ENCODE data around the gene SFR1.

The SFR1 gene

GRCh38 chr10:104121485-104122224, at the start of gene SFR1:
TSS of gene SFR1 (plus strand) at chr10:104122171. CDS start at chr10:104122184, 13 bp downstream.
- DNase-seq (ENCODE audit: low read depth in 2 of 2) = peak; percentile 96 to 97

DNA sequence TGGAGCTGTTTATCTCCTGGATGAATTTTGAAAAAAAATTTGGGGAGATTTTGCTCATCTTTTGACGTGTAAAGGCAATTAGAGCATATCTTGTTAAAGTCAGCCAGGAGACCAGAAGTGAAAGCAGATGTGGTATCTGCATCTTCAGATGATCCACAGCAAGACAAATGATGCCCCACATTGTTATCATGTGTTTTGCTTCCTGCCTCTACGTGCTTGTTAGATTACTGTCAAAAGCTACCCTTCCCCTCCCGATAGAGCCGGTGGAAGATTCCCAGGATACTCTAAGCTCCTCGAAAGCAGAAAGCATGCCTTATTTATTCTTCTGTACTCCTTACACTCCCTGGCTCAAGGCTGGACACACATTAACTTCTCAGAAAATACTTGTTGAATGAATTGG, 49.2 kb upstream of the SFR1 start:
- no peak for DNase-seq (ENCODE audit: low read depth in 2 of 2)

DNA sequence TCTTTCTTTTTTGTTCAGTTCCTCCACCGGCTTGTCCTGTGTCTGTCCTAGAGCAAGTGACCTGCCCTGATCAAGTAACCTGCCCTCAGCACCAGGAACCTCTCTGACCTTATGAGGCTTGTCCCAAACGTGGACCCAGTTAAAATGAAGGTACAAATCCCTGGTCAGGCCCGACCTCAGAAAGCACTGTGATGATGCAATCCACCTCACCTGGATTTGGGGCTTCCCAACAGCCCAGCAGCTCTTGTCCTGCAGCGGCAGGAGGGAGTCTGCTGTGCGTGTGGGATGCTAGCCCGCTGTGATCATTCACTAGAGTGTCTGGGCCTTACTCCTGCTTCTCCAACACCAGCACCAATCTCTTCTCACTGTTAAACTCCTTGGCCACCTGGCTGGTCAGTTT, 47.5 kb upstream of the SFR1 start:
- DNase-seq (ENCODE audit: low read depth in 2 of 2) = no peak

DNA sequence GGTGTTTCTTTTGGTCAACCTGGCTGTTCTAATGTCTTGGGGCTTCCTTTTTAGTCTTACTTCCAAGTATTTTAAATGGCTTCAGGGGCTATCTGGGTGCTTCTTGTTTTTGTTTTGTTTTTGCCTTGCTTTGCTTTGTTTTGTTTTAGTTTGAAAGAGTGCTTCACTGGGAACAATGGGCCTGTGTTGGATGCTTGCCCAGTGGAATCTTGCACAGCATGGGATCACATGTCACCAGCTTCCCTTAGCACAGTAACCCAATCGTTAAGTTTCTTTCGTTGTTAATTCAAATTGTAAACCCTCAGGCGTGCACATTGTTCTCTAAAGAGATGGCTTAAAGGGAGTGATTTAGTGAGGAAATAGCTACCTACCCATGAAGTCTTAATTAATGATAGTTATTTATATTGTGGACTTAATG, 45.2 kb upstream of the SFR1 start:
- DNase-seq (ENCODE audit: low read depth in 2 of 2) = no peak

DNA sequence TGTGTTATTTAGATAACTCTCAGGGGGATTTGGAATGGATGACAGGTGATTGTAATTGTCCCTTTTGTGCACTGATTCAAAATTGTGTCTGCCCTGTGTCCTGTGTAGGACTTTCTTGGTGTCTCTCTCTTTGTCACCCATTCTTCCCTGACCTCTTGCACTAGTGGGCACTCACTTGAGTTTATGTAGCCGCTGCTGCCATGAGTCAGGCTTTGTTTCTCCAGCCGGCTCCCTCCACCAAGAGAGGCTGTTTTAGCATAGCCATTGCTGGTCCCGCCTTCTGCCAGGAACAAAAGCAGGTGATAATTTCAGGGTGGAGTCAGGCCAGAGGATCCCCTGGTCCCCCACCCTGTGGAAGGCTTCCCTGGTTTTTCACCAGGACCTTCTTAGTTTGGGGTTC, 44.7 kb upstream of the SFR1 start:
- no peak for DNase-seq (ENCODE audit: low read depth in 2 of 2)

- no peak for DNase-seq (ENCODE audit: low read depth in 2 of 2)
These were observed 44.3 kb upstream of the SFR1 start for GRCh38 chr10:104077663-104078151.

DNA sequence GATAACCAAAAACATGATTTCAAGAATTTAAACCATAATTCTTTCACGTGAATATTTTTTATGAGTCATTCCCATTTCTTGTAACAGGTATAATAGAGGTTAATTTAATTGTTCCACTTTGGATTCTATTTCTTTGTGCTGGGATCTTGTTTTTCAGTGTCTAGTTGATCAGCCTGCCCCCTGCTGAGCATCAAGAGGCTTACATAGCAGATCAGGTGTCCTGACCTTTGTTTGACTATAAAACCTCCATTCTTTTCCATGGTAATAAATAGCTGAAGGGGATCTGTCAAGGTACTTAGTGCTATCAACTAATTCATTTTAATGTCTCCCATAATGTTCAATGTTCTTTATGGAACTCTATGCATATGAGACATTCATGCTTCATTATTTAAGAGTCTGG, 41.2 kb upstream of the SFR1 start:
- DNase-seq (ENCODE audit: low read depth in 2 of 2) = no peak

- DNase-seq (ENCODE audit: low read depth in 2 of 2) = no peak
These were observed 40.0 kb upstream of the SFR1 start for GRCh38 chr10:104081998-104082397.

DNA sequence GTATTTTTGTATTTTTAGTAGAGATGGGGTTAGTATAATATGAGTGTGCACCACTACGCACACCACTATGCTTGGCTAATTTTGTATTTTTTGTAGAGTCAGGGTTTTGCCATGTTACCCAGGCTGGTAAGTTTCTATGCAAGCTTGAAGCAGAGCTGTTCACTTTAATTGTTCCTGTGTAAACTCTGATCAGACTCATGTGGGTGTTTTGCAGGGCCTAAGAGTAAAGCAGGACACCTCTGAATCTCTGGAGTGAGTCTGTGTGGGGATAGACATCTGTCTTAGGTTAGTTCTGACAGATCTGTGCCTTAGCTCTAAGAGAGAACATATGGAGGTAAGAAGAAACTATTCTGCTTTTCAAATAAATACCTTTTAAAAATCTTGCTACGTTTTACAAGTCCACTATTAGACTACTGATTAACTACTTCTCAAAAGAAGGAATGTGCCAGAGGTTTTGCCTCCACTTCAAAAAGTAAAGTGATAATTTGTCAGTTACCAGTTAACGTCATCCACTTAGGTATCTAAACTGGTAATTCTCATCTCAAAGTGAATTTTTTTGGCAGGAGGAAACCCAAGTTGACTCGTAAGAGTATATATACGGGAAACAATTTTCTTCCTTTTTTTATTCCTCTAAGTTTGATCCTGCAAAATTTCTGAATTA, 37.4 kb upstream of the SFR1 start:
- no peak for DNase-seq (ENCODE audit: low read depth in 2 of 2)

- no peak for DNase-seq (ENCODE audit: low read depth in 2 of 2)
These were observed 36.1 kb upstream of the SFR1 start, which contains the start of gene COL17A1 for GRCh38 chr10:104085801-104086400. TSS of gene COL17A1 (minus strand) at chr10:104085880. CDS start at chr10:104080673, 5,207 bp downstream.

GRCh38 chr10:104088239-104088638, 33.7 kb upstream of the SFR1 start:
- no peak for DNase-seq (ENCODE audit: low read depth in 2 of 2)

DNA sequence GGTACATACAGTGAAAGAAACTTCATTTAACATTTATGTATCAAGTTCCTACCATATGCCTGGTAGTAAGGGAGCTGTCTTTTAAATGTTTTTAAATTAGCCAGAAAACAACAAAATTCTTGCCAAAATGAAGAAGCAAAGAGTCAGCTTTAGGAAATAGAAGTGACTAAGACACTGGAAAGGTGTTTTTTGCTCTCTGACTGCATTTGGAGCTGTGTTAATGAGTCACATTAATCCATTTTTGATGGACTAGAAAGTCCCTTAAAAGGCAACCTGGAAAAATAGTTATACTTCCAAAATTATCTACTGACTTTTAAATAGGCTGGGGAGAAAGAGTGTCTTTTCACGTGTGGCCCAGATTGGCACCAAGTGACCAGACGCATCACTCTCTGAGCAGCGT, 32.4 kb upstream of the SFR1 start:
- DNase-seq (ENCODE audit: low read depth in 2 of 2) = no peak

GRCh38 chr10:104090611-104091010, 31.4 kb upstream of the SFR1 start:
- no peak for DNase-seq (ENCODE audit: low read depth in 2 of 2)

DNA sequence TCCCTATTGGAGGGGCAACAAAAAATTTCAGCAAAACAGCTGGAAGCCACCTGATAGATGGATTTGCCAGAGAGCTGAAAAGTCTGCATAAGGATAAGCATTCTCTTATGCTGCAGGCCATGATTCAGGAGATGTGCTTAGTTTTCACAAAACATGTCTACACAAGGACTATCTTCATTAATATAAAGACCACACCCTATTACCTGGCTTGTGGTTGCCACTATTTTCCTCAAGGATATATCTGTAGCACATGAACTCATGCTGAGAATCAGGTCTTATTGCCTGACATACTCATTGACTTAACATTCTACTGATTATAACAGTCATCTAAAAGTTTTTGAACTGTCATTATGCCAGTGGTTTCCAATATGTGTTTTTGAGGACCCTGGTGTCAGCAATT, 29.2 kb upstream of the SFR1 start:
- DNase-seq (ENCODE audit: low read depth in 2 of 2) = no peak

DNA sequence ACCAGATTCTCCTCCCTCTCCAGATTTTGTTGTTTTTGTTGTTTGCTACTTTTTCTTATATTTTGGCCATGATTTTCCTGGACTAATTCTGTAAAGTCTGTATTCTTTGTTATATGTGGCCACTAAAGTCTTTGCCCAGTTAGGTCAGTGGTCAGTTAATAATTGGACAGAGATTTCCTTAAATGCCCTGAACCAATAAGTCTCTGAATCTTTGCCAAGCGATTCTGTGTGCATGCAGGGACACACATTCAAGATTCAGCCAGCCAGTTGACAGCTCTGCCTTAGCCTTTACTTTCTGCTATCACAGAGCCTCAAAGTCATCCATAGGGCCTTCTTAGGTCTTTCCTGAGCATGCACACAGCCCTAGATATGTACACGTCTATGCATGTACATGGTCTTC, 25.3 kb upstream of the SFR1 start:
- no peak for DNase-seq (ENCODE audit: low read depth in 2 of 2)

GRCh38 chr10:104098358-104098925, 23.5 kb upstream of the SFR1 start:
- DNase-seq (ENCODE audit: low read depth in 2 of 2) = no peak

GRCh38 chr10:104099269-104099668, 22.7 kb upstream of the SFR1 start:
- DNase-seq (ENCODE audit: low read depth in 2 of 2) = no peak

- no peak for DNase-seq (ENCODE audit: low read depth in 2 of 2)
These were observed 22.0 kb upstream of the SFR1 start for GRCh38 chr10:104099941-104100340.

GRCh38 chr10:104100795-104101194, 21.2 kb upstream of the SFR1 start:
- DNase-seq (ENCODE audit: low read depth in 2 of 2) = no peak

GRCh38 chr10:104101902-104102301, 20.1 kb upstream of the SFR1 start:
- DNase-seq (ENCODE audit: low read depth in 2 of 2) = no peak

DNA sequence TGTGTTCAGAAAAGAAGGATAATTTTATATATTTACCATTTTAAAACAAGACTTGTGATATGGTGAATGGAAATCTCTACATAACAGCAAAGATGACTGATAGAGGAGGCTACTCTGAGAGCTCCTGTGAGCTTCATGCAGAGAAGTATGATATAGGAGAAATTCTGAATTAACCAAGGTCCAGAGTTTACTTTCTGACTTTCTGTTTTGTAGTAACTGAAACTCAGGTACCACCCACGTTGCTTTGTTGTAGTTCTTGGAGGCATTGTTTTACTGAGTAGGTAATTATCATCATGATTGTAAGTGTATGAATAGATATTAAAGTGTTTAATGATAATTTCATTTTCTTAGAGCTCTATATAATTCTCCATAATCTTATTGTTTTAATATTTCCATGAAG, 18.0 kb upstream of the SFR1 start:
- no peak for DNase-seq (ENCODE audit: low read depth in 2 of 2)

GRCh38 chr10:104104418-104104817, 17.6 kb upstream of the SFR1 start:
- no peak for DNase-seq (ENCODE audit: low read depth in 2 of 2)

All from fibroblast of skin of left quadriceps (primary cell).